Measurements from ENCODE around the gene TNFSF4.
A peak's percentile ranks its signal among the peaks of the same experiment; 100 is the strongest.
"Not testable (repeated sequence)": the region's sequence is repeated elsewhere in the genome, so short reads cannot be mapped to it uniquely, and the experiment has no call there.

TNFSF4 gene

DNA sequence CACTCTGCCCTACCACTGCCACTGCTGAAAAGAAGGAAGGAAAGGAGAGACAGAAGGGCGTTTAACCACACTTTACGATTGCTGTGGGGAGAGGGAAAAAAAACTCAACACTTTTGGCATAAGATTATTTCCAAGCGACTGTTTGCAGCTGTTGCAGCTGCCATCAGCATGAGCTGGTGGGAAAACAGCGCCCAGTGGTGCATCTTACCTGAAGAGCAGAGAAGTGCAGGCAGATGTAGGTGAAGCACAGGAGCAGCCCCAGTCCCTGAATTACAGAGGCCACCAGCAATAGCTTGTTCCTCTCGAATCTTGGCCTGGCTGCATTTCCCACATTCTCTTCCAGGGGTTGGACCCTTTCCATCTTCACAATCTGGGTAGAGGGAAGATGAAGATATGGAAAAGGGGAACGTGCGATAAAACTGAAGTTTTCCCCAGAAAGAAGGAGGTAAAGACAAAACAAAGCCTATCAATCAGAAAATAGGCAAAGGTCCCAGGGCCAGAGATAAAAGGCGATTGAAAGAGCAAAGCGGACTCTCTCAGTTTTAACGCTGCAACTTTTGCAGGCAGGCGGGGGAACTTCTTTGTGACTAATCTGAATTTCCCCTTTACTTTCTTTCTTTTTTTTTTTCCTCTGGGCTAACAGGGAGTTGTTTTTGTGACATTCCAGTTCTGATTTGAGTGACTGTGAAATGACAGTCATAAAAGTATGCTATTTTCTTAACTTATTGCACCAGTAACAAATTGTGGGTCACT, at the start of gene TNFSF4:
Gene TNFSF4 (minus strand): TSS at position 516 of the 753 bp plus-strand sequence. CDS start 155 bp downstream, at position 361.
- no peak for FAIRE-seq

DNA sequence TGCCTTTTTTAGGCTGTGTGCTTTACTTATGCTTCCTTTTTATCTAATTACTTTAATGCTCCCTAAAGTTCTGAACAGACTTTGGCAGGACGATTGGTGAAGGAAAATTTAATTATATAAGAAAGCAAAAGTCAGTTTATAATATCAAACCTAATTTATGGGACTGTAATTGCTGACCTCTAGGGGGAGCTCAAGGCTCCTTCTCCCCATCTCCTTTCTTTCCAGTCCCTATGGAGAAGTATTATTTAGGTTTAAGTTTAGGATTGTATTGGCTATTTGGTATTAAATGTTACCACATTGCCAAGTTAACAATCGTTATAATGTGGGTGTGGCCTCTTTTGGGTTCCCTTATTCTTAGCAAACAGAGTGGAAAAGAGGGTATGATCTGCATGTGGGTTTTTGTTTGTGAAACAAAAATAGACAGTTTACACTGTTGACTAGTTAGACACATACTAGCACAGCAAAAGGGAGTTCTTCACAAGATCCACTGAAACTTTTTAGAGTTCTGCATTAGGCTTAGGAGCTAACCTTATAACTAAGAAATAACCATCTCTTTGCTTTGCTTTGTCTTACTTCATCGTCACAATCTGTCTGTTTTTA, 48.2 kb upstream of the TNFSF4 start:
- FAIRE-seq = peak; percentile 95

DNA sequence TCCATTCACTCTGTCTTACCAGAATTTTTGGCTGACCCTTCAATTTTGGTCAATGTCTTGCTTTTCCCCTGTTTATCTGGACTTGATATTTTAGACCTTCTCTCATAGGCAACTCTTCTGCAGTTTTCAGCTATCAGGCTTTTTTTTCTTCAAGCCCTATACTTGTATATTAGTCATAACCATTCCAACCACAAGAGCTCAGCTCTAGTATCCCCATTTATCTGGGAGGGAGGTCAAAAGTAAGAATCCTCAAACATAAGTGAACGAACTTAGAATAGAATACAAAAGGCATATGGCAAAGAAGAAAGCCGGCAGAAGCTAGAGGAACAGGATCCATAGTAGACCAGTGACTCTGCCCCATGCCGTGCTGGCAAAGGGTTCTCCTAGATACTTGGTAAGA, 45.9 kb upstream of the TNFSF4 start:
- FAIRE-seq = no peak

- no peak for FAIRE-seq
Observed at GRCh38 chr1:173249349-173249748, 42.2 kb upstream of the TNFSF4 start.

- peak; percentile 81 for FAIRE-seq
Observed at GRCh38 chr1:173248247-173248940, 41.3 kb upstream of the TNFSF4 start.

- FAIRE-seq = no peak
Observed at GRCh38 chr1:173245892-173246291, 38.8 kb upstream of the TNFSF4 start.

GRCh38 chr1:173243300-173243699, 36.2 kb upstream of the TNFSF4 start:
- FAIRE-seq = no peak

- FAIRE-seq = no peak
Observed at GRCh38 chr1:173241528-173242347, 34.6 kb upstream of the TNFSF4 start.

GRCh38 chr1:173240609-173241008, 33.5 kb upstream of the TNFSF4 start:
- FAIRE-seq = no peak

- FAIRE-seq = no peak
Observed at GRCh38 chr1:173239058-173239457, 31.9 kb upstream of the TNFSF4 start.

DNA sequence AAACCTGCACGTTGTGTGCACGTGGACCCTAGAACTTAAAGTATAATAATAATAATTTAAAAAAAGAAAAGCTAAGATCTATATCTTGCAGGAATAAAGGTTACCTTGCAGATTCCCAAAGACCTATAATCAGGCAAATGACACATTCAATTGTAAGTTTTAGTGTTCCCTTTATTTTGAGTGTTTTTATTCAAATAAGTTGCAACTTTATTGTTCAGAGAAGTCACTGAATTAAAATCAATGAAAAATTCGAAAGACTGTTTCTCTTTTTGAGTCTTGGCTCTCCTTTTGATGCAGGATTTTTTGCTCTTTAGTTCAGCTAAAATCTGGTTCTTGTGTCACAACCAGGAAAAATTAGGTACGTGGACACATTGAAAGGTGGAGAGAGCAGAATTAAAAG, 27.8 kb upstream of the TNFSF4 start:
- no peak for FAIRE-seq

DNA sequence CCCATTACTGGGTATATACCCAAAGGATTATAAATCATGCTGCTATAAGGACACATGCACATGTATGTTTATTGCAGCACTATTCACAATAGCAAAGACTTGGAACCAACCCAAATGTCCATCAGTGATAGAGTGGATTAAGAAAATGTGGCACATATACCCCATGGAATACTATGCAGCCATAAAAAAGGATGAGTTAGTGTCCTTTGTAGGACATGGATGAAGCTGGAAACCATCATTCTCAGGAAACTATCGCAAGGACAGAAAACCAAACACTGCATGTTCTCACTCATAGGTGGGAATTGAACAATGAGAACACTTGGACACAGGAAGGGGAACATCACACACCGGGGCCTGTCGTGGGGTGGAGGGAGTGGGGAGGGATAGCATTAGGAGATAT, 27.3 kb upstream of the TNFSF4 start:
- not testable (repeated sequence) for FAIRE-seq

- FAIRE-seq = not testable (repeated sequence)
Observed at GRCh38 chr1:173229031-173229430, 21.9 kb upstream of the TNFSF4 start.

GRCh38 chr1:173224949-173225348, 17.8 kb upstream of the TNFSF4 start:
- FAIRE-seq = no peak

DNA sequence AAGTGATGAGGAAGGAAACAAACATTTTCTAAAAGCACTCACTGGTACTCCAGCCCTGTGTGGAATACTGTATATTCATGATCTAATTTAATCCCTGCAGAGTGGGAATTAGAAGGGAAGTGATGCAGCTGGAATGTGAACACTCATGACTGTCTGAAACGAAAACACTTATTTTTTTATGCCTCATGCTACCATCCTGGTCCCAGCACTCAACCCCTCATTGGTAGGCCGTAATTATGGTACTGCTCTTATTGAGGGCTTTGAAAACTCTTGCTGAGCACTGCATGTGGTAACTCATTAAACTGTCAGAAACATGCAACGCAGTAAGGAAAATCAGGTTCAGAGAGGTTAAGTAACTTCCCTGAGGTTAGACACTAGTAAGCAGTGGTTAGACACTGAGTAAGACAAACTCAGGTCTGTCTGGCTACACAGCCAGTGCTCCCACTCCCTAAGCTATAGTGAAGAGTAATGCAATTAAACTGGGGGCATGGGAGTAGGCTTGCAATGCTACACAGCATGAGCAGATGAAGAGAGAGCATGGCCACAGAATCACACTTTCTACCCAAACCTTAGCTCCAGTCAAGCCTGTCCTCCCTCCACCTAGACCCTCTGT, 17.3 kb upstream of the TNFSF4 start:
- FAIRE-seq = no peak

GRCh38 chr1:173223031-173223380, 15.9 kb upstream of the TNFSF4 start:
- FAIRE-seq = no peak

DNA sequence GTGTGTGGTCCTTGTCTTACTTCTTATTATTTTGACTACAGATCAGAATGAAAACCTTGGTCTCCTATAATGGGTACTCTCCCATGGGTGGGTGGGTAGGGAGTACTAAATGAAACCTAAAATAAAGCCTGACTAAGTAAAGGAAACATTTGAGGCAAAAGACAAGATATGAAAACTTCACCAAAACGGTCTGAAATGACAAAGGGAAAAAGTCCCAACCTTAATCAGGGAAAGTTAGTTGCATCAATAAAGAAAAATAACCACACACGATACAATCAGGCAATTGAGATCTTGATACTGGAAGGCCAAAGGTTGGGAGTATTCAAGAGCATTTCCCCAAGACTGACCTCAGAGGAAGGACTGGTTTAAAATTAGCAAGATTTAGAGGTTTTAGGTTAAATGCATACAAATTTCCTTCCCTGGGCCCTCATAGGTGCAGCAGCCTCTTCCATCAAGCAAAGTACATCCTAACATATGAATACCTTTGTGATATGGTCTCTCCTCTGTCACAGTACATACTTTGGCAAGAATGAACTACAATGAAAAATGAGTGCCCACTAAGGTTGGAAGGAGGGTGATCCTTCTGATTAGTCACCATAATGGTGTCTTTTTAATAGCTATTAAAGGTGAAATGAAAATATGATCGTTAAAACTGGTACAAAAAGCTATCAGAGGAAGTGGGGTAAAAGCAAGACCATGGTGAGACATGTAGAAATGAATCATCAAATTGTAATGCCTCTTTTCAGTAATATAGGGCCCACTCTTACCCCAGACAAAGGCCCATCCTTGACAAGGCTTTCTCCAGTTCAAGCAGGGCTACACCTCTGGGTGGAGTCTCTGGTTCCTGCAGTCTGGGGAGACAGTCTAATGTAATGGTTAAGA, 15.3 kb upstream of the TNFSF4 start:
- FAIRE-seq = no peak

GRCh38 chr1:173220157-173220556, 13.0 kb upstream of the TNFSF4 start:
- no peak for FAIRE-seq

DNA sequence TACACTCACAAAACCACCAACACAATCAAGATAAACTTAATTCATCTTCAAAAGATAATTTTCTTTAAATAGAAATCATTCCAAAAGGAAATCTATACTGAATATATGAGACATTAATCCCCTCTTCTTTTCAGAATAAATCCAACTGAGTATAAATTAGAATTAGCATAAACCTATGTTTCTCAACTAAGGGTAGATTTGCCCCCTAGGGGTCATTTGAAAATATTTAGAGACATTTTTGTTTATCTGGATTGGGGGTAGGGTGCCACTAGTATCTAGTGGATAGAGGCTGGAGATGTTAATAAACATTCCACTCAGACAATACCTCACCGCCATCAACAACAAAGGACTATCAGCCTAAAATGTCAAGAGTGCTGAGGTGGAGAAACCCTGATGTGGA, 6.5 kb upstream of the TNFSF4 start:
- FAIRE-seq = no peak

GRCh38 chr1:173212952-173213491, 5.9 kb upstream of the TNFSF4 start:
- FAIRE-seq = no peak

GRCh38 chr1:173210716-173211231, 3.6 kb upstream of the TNFSF4 start:
- FAIRE-seq = no peak
